GM19043 (cell line): ENCODE measurements around the gene COPB1.

Experiments used
- ATAC-seq: cut with Tn5 transposase; IDR thresholded peaks from one replicate; pipeline ENCODE4 v1.9.1; 2021; ENCODE audit warnings: low read depth; ENCODE audit not compliant: unreplicated experiment

COPB1 gene

DNA sequence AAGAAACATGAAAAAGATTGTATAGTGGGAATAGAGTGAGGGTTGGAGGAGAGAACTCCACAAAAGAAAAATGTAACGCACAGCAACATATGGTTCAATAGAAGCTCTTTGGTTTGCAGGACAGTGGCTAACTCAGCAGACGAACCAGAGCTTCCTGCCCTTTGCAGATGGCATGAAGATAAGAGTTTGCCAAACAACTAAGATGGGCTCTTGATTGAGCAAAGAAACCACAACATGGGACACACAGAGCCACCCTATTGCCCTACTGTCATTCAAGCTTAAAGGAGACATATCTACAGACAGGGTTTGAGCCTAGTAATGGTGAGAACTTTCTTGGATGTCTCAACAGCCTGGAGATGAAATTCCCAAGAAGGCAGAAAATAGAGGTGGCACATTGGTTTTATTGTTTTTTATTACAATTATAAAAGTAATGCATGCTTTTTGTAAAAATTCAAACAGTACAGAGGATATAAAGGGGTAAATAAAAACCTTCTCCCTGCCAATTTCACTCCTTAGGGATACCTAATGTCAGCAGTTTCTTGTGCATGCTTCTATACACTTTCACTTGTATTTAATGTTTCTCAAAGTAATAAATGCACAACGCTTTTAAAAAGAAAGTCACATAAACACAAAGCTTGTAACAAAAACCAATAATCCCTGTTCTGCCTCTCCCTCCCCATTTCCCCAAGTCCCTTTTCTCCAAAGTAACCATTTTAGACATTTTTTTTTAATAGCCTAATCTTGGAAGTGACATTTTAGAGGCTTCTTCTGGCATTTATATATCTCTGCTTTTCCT, 63.7 kb downstream of the COPB1 start:
- no peak for ATAC-seq

DNA sequence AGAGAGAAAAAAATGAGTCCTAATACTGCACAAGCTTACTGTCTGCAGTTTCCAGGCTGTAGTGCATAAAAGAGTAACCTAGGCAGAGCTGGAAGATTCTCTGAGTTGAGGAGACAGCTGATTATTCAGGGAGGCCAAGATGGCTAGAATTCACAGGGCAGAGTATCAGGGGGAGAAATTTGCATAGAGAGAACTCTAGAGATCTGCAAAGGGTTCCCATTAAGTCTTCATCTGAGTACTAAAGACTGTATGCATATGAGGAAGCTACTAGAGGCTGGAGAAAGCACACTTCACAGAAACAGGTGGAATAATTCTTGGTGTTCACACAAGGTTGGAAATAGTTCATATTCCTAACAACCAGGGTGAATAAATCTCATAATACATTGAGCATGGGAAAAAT, 74.0 kb downstream of the COPB1 start:
- ATAC-seq = no peak

DNA sequence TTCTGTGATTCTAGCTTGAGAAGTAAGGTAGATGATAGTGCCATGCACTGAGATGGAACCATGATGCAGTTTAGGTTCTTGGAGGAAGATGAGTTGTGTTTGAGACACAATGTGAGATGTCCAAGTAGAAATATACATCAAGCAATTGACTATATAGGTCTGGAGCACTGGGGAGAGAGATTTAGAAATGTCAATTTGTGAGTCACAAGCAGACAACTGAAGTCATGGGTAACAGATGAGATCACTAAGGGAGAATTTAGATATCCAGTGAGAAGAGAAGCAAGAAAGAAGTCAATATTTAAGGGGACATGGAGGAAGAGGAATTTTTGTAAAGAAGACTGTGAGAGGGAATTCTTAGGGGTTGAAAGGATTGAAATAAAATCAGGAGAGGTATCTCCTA, 75.5 kb downstream of the COPB1 start:
- no peak for ATAC-seq

DNA sequence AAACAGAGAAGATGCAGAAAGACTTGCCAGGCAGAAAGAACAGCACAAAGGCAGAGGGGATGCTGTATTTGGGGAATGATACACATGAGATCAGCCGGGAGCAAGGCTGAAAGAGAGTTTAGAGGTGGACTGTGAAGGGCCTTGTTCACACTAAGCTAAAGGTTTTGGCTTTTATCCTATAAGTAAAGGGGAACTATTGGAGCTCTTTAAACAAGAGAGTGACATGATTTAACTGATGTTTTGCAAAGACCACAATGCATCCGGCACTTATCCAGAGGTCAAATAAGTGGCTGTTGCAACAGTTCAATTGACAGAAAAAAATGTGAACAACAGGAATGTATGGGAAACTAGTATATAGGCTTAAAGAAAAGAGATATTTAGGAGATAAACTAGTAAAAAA, 76.0 kb downstream of the COPB1 start:
- ATAC-seq = no peak

DNA sequence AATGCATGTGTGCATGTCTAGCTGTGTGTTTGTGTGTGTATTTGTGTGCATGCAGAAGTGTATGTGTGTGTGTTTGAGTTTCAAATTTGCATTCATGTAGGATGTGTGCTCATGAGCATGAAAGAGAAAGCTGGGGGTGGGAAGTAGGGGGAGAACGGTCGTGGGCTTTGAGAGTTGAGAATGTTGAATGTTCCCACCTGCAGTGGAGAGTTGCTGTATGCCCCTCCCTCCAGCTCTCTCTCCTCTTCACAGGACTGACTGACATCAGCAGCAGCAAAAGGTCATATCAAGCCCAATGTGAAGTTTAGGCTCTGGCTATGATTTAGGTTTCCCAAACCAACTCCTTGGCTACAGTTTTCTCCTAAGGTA, 76.8 kb downstream of the COPB1 start:
- ATAC-seq = no peak

DNA sequence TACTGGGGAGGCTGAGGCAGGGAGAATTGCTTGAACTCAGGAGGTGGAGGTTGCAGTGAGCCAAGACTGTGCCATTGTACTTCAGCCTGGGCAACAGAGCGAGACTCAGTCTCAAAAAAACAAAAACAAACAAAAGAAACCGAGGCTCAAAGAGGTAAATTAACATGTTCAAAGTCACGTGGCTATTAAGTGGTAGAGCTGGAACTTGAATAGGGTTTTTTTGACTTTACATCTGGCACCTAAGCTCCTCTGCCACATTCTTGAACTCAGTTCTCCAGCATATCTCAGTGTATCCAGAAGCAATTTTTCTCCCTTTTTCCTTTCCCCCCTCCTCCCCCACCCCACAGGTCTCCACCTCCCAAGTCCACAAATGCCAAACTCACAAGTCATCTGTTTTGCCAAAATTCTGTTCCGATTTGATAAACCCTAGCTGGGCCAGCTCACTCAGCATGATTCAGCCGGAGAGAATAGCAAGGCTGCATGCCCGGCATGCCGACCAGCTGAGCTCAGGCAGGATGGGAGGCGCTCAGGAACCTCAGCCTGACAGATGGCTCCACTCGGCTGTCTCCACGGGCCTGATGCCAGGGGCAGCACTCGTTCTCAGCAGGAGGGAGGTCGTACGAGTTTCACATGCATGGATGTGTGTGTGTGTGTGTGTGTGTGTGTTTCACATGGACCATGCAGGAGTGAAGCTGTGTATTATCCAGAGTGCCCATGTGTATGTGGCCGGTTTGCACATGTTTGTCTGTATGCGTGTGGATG, 77.4 kb downstream of the COPB1 start:
- ATAC-seq = no peak

DNA sequence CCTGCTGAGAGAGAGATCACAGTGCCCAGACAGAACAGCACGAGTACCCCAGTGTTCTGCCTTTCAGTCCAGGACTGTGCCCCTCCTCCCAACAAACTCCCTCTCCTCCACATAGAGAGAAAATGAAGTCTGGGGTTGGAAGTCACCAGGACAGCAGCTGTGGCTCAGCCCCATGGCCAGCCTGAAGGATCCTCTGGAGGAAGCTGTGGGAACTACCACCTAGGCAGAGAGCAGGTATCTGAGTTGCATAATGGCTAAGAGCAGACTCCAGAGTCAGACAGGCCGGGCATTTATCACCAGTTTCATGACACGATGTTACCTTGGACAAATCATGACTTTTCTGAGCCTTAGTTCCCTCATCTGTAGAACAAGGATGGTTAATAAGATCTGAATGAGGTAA, 79.4 kb downstream of the COPB1 start:
- ATAC-seq = no peak

DNA sequence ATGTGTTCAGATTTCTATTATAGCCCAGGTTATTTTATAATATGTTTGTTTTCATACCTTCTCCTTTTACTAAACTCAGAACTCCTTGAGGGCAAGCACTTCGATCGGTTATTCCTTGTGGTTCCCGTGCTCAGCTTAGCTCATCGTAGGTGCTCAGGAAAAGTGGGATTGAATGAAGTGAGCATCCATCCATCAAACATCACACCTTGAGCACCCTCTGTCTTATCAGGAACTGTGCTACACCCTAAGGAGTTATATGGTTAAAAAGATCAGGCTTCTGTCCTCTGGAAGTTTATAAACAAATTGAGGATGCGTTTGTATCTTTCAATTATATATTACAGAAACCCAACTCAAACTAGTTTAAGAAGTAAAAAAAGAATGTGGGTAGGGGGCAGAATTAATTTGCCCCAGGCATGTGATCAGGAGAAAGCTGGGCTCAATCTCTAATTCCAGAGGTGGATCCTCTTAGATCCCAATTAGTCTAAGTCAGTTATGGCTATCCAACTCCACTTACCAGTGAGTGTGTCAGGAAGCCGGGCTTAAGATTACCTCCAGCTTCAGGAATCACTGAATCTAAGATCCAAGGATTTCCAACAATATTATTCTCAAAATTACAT, 80.7 kb downstream of the COPB1 start:
- ATAC-seq = no peak

DNA sequence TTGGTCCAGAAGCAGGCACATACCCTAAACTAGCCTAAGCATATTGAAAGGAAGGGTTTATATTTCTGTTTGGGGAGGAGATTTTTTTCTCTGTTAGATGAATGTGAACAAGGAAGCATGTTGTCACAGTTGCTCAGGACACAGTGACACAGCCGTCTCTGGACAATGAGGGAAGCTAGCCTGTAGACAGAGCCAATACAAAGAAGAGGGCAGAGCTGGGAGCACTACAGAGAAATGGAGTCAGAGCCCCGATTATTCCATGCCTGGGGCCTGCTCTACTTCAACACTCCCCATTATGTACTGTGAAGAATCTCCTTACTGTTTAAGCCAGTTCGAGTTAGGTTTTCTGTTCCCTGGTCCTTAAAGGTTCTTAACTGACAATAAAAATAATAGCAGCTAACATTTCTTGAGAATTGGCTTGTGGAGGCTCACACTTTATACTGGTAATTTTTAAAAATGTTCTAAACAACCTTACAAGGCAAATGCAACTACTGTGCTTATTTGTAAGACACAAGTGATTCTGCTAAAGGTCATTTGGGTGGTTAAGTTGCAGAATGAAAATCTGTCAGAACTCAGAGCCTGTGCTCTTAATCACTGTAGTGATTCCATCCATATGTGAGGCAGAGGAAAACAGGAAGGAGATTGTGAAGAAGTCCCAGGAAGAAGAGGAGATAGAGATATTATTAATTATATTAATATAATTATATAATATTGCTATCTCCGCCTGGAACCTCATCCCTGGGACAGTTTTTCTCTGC, 81.8 kb downstream of the COPB1 start:
- no peak for ATAC-seq

DNA sequence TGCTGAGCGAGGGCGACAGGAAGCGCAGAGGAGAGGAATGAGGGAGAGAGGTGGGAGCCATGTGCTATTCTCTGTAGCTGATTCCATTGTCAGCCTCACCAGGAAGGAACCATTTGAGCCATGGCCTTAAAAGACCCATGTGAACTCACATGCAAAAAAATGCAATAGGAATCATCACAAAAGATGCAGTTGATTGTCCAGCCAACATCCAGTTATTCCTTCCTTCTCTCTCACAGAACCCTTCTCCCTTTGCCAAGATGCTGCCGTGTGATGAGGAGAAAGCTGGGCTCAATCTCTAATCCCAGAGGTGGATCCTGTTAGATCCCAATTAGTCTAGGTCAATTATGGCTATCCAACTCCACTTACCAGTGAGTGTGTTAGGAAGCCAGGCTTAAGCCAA, 82.4 kb downstream of the COPB1 start:
- ATAC-seq = no peak

DNA sequence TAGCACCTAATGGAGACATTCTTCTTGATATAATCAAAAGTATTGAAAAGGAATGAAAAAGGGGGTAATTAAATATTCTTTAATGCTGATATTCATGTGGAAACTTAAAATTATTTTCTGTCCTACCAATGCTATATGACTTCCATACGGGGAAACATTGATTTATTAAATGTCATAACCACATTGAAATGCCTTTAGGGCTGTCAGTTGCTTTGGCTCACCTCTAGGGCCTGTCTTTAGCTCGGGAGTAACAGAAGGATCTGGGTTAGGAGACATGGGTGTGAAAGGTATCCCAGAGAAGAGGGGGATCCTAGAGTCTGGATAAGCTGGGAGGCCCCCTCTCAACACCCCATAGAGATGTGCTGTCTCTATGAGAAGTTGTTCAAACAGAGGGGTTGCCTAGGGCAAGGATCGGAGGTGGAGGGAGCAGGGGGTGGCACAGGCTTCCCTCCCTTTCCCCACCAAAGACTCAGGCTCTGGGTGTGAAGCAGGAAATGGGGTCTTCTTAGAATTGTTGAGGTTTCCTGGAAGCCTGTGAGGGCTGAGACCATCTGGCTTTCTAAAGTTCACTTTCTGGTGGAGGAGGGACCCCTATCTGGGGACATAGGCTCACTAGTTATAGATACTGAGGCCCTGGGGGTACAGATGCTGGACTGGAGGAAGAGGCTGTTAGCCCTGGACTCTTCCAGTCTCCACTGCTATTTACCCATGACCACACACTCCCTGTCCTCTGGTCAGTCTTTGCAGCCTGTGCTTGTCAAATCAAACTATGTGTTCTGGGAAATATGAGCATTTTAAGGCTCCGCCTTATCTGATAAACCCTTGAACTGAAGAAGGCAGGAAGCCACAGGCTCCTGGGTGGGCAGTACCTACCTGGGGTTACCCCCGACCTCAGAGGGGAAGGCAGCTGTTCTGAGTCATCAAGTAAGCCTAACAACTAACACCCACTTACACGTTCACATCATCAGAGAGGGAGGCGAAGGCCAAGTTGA, 84.8 kb downstream of the COPB1 start:
- ATAC-seq = peak; percentile 73

DNA sequence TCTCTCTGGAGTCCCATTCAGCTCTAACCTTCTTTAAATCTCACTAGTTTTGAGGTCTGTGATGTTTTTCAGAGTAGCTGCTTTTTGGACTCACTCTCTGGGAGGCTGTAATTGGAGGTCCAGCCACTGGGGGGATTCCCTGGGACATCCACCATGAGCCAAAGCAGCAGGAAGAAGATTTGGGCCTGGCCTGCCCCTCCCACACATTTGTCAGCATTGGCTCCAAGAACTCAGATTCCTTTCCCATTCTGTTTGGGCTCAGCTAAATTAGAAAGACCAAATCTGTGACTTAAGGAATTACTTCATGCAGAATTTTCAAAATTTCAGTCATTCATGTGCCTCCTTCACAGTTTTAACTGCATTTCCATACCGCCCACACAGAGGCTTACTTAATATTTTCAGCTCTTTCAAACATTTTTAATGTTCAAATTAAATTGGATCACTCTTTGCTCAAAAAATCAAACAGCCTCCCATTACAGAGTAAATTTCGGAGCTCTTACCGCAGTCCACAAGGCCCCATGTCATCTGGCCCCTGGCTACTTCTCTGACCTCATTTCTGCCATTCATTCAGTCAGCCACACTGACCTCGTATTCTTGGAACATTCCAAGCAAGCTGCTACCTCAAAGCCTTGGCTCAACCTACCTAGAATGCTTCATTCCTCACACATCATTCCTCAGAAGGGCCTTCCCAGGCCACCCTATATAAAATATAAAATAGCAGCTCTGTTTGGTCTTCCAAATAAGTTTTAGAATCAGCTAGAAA, 86.1 kb downstream of the COPB1 start:
- ATAC-seq = no peak

DNA sequence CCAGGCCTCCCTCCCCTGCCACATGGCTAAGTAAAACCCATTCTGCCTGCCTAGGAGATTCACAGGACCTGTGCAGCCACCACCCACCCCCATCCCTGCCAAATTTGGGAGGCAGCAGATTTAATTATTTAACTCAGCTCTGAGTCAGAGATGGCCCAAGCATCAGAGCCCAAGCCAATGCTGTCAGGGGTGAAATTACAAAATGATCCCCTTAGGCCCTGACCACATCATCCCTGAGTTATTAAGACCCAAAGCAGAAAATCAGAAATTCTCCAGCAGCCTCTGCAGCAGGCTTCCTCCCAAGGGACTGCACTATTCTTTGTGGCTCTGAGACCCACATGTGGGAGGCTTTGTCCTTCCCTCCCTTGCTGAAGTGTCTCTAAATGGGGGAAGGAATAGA, 87.8 kb downstream of the COPB1 start:
- ATAC-seq = no peak

DNA sequence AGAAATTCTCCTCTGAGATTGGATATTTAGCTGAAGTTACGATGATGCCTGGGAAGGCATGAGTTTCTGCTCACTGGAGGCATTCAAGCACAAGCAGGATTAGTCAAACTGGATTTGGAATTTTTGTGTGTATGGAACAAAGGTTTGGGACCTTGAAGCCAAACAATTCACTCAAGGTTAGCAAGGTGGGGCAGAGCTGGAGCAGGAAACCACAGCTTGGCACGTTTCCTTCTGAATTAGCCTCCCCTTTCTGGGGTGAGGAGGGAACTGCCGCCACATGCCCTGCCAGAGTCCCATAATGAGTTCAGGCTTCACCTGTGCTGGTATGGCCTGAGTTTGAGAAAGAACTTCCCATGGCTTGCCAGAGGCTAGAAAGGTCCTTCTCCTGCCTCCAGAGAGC, 89.7 kb downstream of the COPB1 start:
- no peak for ATAC-seq

DNA sequence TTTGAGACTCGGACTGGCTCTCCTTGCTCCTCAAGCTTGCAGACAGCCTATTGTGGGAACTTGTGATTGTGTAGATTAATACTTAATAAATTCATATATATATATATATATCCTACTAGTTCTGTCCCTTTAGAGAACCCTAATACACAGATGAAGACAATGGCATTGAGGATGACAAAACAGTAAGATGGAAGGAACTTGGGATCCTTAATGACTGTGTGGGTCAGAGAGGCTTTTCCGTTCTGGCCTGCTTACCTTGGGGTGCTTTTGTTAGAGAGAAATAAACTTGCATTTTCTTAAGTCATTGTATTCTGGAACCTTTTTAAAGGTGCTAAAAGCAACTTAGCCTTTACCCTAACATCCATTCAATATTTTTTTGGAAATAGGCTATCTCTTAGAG, 91.0 kb downstream of the COPB1 start:
- ATAC-seq = no peak
